NCI-H526 (cell line): ENCODE measurements around the gene FAF1.
"Not testable (repeated sequence)": the region's sequence is repeated elsewhere in the genome, so short reads cannot be mapped to it uniquely, and the experiment has no call there.

Experiments used
- DNase-seq, 2 experiments: peaks; one replicate each; lab custom pipeline; 2025; lab: John Stamatoyannopoulos, UW

Gene FAF1

GRCh38 chr1:50959303-50959912 is 659 bp downstream of the FAF1 start:
- peak in 1 of 2 experiments; percentile 56 for DNase-seq

DNA sequence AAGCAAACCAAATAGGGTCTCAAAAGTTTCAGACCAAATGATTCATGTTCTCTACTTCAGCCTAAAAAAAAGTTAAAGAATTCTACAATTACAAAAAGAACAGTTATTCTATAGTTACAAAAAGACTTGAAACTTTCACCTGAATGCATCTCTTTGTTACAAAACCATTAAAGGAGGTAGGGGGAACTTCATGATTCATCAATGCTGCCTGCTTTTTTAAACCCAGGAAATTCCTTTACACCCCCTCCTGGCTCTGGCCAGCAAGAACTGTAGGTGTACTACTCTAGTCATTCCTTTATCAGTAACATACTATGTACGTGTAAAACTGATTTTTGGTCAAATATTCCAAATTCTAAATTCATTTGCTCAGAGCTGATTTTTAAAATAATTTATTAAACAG is 5.0 kb downstream of the FAF1 start:
- no peak for DNase-seq

GRCh38 chr1:50952566-50952965 is 7.5 kb downstream of the FAF1 start:
- DNase-seq, result not testable (repeated sequence)

GRCh38 chr1:50950396-50950795 is 9.7 kb downstream of the FAF1 start:
- no peak for DNase-seq

- no peak for DNase-seq
Observed at GRCh38 chr1:50949286-50949982, 10.6 kb downstream of the FAF1 start.

GRCh38 chr1:50942334-50942733 is 17.7 kb downstream of the FAF1 start:
- no peak for DNase-seq

DNA sequence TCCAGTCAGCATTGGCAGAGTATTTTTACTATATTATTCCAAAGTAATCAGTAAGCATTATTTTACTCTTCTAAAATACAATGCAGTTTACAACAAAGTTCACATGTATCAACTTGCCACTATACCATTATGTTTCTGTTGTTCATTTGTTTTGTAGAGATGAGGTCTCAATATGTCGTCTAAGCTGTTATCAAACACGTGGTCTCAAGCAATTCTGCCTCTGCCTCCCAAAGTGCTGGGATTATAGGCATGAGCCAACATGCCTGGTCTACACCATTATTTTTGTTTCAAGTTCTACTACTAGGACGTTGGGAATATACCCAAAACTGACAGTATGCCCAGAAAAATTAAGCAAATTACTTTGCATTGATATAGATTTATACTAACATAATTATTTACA is 19.8 kb downstream of the FAF1 start:
- no peak for DNase-seq

- DNase-seq, result no peak
Observed at GRCh38 chr1:50936321-50936720, 23.7 kb downstream of the FAF1 start.

DNA sequence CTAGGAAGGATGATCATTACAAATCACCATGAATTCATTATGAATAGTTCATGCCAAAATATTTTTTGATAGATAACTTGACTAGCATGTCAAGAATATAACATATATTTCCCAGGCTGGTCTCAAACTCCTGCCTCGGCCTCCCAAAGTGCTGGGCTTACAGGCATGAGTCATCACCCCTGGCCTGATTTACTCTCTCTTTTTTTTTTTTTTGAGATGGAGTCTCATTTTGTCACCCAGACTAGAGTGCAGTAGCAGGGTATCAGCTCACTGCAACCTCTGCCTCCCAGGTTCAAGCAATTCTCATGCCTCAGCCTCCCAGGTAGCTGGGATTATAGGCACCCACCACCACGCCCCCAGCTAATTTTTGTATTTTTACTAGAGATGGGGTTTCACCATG is 24.8 kb downstream of the FAF1 start:
- not testable (repeated sequence) for DNase-seq

- DNase-seq, result no peak
Observed at GRCh38 chr1:50934838-50935237, 25.2 kb downstream of the FAF1 start.

- not testable (repeated sequence) for DNase-seq
Observed at GRCh38 chr1:50933770-50934169, 26.3 kb downstream of the FAF1 start.

- not testable (repeated sequence) for DNase-seq
Observed at GRCh38 chr1:50932043-50932442, 28.0 kb downstream of the FAF1 start.

GRCh38 chr1:50930965-50931737 is 28.9 kb downstream of the FAF1 start:
- DNase-seq, result no peak

- DNase-seq, result no peak
Observed at GRCh38 chr1:50930193-50930592, 29.9 kb downstream of the FAF1 start.

- peak; percentile 21 to 29 for DNase-seq
Observed at GRCh38 chr1:50929376-50929958, 30.6 kb downstream of the FAF1 start.

DNA sequence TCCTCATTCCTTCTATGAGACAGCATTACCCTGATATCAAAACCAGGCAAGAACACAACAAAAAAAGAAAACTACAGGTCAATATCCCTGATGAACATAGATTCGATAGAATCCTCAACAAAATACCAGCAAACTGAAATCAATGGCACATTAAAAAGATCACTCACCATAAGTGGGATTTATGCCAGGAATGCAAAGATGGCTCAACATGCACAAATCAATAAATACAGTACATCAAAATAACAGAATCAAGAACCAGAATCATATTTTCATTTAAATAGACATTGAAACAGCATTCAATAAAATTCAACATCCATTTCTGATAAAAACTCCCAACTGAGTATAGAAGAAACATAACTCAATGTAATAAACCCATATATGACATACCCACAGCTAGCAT is 36.5 kb downstream of the FAF1 start:
- no peak for DNase-seq

DNA sequence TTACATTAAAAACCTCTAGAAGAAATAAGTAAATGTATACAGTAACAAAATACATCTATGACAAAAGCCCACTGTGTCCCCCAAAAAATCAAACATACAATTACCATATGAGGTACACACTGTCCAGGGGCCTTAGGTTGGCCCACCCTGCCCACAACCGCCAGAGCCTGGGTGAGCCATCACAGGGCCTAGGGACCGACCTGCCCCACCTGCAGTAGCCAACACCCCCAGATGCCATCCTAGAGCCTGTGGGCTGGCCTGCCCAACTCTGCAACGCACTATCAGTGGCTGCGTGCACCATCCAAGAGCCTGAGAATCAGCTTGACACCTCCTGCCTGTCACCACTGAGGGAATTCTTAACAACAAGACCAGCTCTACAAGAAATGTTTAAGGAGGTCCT is 39.0 kb downstream of the FAF1 start:
- no peak for DNase-seq

- no peak for DNase-seq
Observed at GRCh38 chr1:50920409-50920808, 39.7 kb downstream of the FAF1 start.

DNA sequence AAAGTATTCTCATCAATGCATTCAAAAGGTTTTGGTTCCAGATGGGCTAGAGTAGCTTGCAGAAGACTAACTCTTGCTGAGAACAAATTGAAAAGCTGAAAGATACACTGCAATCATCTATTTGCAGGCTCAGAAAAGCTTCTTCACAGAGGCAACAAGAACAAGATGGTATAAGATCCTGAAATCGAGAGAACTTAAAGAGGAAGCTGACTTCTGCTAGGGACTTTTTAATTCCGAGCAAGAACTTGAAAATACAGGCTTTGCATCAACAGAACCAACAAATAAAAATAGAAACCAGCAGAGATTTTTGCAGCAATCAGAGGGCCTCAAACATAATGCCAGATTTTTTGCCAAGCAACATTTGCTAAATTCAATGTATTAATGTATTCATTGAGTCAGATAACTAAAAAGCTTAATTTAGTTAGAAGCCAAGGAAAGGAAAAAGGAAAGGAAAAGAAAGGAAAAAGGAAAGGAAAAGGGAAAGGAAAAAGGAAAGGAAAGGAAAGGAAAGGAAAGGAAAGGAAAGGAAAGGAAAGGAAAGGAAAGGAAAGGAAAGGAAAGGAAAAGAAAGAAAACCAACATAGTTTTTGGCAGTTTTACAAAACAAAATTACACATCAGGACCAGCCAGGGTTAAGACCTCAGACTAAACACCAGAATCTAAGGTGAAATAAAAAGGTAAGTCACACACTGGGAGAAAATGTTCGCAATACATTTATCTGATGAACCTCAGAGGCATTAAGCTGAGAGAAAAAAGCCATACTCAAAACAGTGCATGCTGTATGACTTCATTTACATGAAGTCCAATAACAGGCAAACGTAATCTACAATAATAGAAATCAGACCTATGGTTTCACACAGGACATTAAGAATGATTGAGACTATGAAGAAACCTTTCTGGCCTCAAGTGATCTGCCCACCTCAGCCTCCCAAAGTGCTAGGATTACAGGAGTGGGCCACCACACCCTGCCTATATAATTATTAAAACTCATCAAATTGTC is 42.6 kb downstream of the FAF1 start:
- no peak for DNase-seq

- no peak for DNase-seq
Observed at GRCh38 chr1:50915621-50916020, 44.4 kb downstream of the FAF1 start.

DNA sequence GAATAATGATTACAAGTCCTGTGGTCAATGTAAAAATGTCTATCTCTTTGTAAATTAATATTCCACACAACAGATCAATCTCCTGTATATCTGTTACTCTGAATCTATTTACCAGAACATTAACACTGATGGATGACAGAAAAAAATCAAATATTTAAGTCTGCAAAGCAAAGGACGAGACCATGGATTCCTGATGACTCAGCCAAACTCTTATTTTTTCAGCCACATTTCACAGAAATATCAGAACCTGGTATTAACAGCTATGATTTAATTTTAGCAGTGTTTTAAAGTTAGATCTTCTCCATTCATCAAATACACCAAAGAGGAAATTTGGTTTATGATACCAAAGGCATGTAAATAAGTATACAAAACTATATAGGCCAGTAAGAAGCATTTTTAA is 46.1 kb downstream of the FAF1 start:
- DNase-seq, result no peak
